Vagina (tissue), 2 donors: ENCODE data around the gene MDC1. TPM values are rescaled to one million over a fixed set of nuclear protein-coding genes. Genes with fewer than 3 reads are reported as not detected.

Experiments
- DNase-seq, 2 donors: peaks; one replicate each; pipeline ENCODE4 v3.0.0-alpha.2; 2017; ENCODE audit errors: extremely low spot score in 2 of 2
- H3K27ac ChIP-seq: fragments of 200-600 bp; sonication (generic); one replicate; pipeline ENCODE4 v1.5.1; 2019
- H3K27me3 ChIP-seq: fragments of 200-600 bp; sonication (generic); one replicate; pipeline ENCODE4 v1.5.1; 2019
- H3K36me3 ChIP-seq, 2 donors: fragments of 200-600 bp; sonication (generic); one replicate each; pipeline ENCODE4 v1.5.1; 2017 to 2019
- H3K4me1 ChIP-seq: fragments of 200-600 bp; sonication (generic); one replicate; pipeline ENCODE4 v1.5.1; 2019
- H3K4me3 ChIP-seq, 2 donors: fragments of 200-600 bp; sonication (generic); 1 replicate in 1 of 2; 2 replicates in 1 of 2; pipeline ENCODE4 v1.5.1; 2016 to 2019
- H3K9me3 ChIP-seq: fragments of 200-600 bp; sonication (generic); one replicate; pipeline ENCODE4 v1.5.1; 2019
- CTCF ChIP-seq, 3 experiments: fragments of 450-650 bp in 2 of 3; fragments of 200-600 bp in 1 of 3; sonication (generic) in 1 of 3; IDR thresholded peaks; one replicate each; pipeline ENCODE4 v1.5.1; 2017 to 2019; ENCODE audit warnings: antibody characterized with exemption in 3 of 3, mild to moderate bottlenecking in 2 of 3, moderate library complexity in 2 of 3
- POLR2A ChIP-seq, 2 donors: fragments of 450-650 bp; IDR thresholded peaks; one replicate each; pipeline ENCODE4 v1.6.1; 2017; ENCODE audit warnings: antibody characterized with exemption in 2 of 2, mild to moderate bottlenecking in 2 of 2, moderate library complexity in 2 of 2
- POLR2AphosphoS5 ChIP-seq, 2 donors: sonication (generic); formaldehyde crosslinking; IDR thresholded peaks; one replicate each; pipeline ENCODE4 v1.9.0; 2017; ENCODE audit warnings: antibody characterized with exemption in 2 of 2, mild to moderate bottlenecking in 2 of 2, low read depth in 1 of 2; ENCODE audit not compliant: insufficient read depth in 1 of 2
- intact Hi-C: fragments of 100-400 bp; cut with DNase I; formaldehyde crosslinking; loops from one replicate; pipeline ENCODE4 v1.15.1; 2023
- total RNA-seq: library from RNA; depleted of rRNA; stranded (reverse); fragments of >200 nt; gene quantifications from one replicate; pipeline ENCODE4 v1.2.3, GENCODE V29; 2016

MDC1 gene
- total RNA-seq, 1 donor from 2014 or later = 12.3 TPM

DNA sequence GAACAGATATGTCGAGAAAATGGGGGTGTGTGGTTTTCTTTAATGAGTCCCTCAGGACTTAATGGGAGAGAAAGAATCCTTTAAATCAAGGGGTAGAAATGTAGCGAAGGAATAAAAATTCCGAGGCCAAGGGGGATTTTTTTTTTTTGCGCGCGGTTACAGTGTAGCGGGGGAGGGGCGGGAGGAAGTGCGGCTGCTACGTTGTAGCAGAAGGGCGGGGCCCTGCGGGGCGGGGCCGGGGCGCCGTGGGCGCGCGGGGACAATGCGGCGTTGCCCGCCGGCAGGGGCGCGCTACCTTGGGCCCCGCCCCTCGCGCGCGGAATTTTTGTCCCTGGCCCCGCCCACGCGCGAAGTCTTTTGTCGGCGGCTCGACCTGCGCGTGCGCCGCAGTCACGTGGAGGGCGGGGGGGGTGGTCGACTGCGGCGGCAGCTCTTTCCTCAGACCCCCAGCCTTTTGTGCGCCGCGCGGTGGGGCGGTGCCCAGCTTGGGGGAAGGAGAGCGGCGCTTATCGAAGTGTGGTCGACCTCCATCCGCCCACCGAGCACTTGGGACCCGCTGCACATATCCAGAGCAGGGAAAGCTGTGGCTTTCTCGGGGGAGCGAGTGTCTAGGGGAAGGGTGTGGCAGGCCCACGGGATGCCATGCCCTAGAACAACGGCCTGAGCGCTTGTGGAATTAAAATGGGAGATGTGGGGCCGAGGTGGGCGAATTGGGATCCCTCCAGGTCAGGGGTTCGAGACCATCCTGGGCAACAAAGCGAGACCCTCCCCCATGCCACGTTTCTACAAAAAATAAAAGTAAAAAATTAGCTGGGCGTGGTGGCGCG is 4.3 kb upstream of the MDC1 start:
- Histone ChIP-seq H3K27ac (peak overlapping the region; percentile 94), H3K27me3 (no peaks in the 10 kb centered on the region), H3K4me3 (peak overlapping the region; percentile 84 to 92), H3K36me3 (peaks cover 0 to 31% of the 10 kb centered on the region in 2 donors), H3K9me3 (no peaks in the 10 kb centered on the region), H3K4me1 (peaks cover 74% of the 10 kb centered on the region)
- intact Hi-C loops = loop anchor here (1.0 to 5.0 kb wide), 3 partner anchors 35 to 234 kb away; partner anchors contain the start of genes HLA-E and PPP1R18
- DNase-seq = no peak
- peak in 1 of 2 donors; percentile 58 for TF ChIP-seq POLR2A (IDR thresholded peaks at IDR 0.05)
- peak in 1 of 3 experiments; percentile 10 for TF ChIP-seq CTCF (IDR thresholded peaks at IDR 0.05)
- peak; percentile 57 to 76 for TF ChIP-seq POLR2AphosphoS5 (IDR thresholded peaks at IDR 0.05; ENCODE audit: insufficient read depth in 1 of 2, low read depth in 1 of 2)

GRCh38 chr6:30720738-30721197 is 3.7 kb upstream of the MDC1 start:
- peak overlapping the region; percentile 84 to 92 for H3K4me3 ChIP-seq
- H3K4me1 ChIP-seq = peaks cover 72% of the 10 kb centered on the region
- peaks cover 0 to 25% of the 10 kb centered on the region in 2 donors for H3K36me3 ChIP-seq
- TF ChIP-seq CTCF (IDR thresholded peaks at IDR 0.05) (no peak), POLR2AphosphoS5 (IDR thresholded peaks at IDR 0.05; ENCODE audit: insufficient read depth in 1 of 2, low read depth in 1 of 2) (no peak), POLR2A (IDR thresholded peaks at IDR 0.05) (no peak)
- intact Hi-C loops = loop anchor here (2.0 to 5.0 kb wide), 2 partner anchors 34 to 233 kb away; partner anchors contain the start of genes HLA-E and PPP1R18
- no peaks in the 10 kb centered on the region for H3K27me3 ChIP-seq
- no peak for DNase-seq
- H3K9me3 ChIP-seq = no peaks in the 10 kb centered on the region
- H3K27ac ChIP-seq = peak overlapping the region; percentile 94

- Histone ChIP-seq H3K4me3 (peak within 1 kb of the TSS; percentile 84 to 92), H3K27me3 (no peaks in the 10 kb centered on the region), H3K27ac (peak within 1 kb of the TSS; percentile 94), H3K9me3 (no peaks in the 10 kb centered on the region), H3K36me3 (peaks cover 0 to 22% of the 10 kb centered on the region in 2 donors), H3K4me1 (peaks cover 65% of the 10 kb centered on the region)
- intact Hi-C loops = loop anchor here (2.0 to 5.0 kb wide), 2 partner anchors 33 to 233 kb away; partner anchors contain the start of genes HLA-E and PPP1R18
- peak; percentile 92 to 96 for TF ChIP-seq POLR2AphosphoS5 (IDR thresholded peaks at IDR 0.05; ENCODE audit: insufficient read depth in 1 of 2, low read depth in 1 of 2)
- TF ChIP-seq CTCF (IDR thresholded peaks at IDR 0.05) = no peak
- peak in 1 of 2 donors; percentile 91 for TF ChIP-seq POLR2A (IDR thresholded peaks at IDR 0.05)
- peak in 1 of 2 donors; percentile 99 for DNase-seq
Measured at GRCh38 chr6:30719791-30720737, 3.0 kb upstream of the MDC1 start, which contains the start of gene TUBB. Gene TUBB, plus strand, starts transcription at chr6:30720352. Its CDS starts 155 bp downstream, at chr6:30720507.

GRCh38 chr6:30719356-30719755 is 2.3 kb upstream of the MDC1 start:
- Histone ChIP-seq H3K27me3 (no peaks in the 10 kb centered on the region), H3K36me3 (peaks cover 0 to 17% of the 10 kb centered on the region in 2 donors), H3K27ac (peak overlapping the region; percentile 94), H3K4me1 (peaks cover 58% of the 10 kb centered on the region), H3K4me3 (peak overlapping the region; percentile 84 to 92), H3K9me3 (no peaks in the 10 kb centered on the region)
- no peak for DNase-seq
- intact Hi-C loops = no loop called here
- no peak for TF ChIP-seq CTCF (IDR thresholded peaks at IDR 0.05)
- TF ChIP-seq POLR2A (IDR thresholded peaks at IDR 0.05) = no peak
- no peak for TF ChIP-seq POLR2AphosphoS5 (IDR thresholded peaks at IDR 0.05; ENCODE audit: insufficient read depth in 1 of 2, low read depth in 1 of 2)
